ENCODE measurements around the gene TSPAN8.
"Not testable (repeated sequence)": the region's sequence is repeated elsewhere in the genome, so short reads cannot be mapped to it uniquely, and the experiment has no call there.

The TSPAN8 gene

DNA sequence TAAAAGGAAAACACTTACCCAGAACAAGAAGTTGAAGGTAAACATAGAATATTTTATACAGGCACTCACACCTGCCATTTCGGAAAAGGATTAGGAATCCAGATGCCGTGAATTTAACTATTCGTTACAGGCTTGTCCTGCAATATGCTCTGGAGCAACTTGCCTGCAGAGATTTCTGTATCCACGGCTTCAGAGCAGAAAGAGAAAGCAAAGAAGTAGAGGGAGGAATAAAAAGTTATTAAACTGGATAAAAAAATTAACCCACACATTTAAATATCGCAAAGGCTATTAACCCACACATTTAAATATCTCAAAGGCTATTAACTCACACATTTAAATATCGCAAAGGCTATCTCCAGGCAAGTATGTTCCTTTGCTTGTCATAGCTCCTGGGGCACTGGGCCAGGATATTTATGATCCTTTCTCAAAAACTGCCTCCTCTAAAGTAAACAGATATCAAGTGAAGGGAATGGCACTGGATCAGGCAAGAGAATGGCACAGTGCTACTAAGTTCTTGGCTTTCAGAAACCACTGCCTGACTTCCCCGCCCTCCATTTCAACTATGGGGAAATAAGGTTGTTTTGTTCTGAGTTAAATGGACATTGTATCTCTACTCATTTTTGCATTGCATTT lies at the start of gene TSPAN8:
Gene TSPAN8 (minus strand): TSS at position 399 of the 633 bp plus-strand sequence. CDS start 321 bp downstream, at position 78.
- DNase-seq, result no peak

DNA sequence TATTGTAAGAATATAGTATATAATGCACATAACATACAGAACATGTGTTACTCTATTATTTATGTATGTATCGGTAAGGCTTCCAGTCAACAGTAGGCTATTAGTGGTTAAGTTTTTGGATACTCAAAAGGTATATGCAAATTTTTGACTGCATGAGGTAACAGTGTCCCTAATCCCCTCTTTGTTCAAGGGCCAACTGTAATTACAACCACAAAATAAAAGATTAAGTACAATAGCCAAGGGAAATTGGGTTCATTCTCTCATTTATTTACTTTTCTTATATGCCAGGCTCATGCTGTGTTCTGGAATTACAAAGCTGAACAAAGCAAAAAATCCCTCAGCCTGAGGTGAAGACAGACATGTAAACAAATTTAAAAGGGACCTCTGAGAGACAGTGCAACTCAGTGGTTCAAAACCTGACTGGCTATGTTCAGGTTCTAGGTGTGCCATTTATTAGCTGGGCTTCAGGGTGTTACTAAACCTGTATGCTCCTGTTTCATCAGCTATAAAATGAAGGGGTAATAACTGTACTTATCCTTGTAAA lies 43.4 kb upstream of the TSPAN8 start:
- DNase-seq, result no peak

DNA sequence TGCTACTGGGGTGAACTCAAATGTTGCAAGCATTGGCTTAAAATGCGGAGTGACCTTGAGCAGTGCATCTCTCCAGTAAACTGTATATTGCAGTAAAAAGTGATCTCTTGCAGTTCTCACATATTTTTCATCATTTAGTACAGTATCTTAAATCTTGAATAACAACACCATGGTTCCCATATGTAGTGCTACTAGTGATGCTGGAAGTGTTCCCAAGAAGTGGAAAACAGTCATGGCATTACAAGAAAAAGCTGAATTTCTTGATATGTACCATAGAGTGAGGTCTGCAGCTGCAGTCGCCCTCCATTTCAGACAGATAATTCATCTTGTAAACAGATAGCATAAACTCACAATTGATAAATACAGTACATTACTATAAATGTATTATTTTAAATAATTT lies 42.9 kb upstream of the TSPAN8 start:
- no peak for DNase-seq

DNA sequence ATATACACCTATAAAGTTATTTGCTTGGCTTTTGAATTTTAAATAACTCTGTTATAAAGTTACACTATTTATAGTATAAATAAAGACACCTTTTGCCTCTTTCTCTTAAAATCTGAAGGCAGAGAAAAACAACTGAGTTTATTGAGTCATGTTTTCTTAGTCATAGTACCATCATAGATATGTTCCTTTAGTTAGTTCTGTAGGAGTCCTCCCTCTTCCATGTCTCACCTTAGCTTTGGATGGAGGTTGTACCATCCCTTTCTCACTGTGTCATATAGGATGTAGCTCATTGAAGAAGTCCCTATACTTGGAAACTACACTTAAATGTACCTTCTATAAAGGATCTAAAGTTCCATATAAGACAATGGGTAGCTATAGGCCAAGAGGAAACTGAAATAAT lies 39.7 kb upstream of the TSPAN8 start:
- no peak for DNase-seq

DNA sequence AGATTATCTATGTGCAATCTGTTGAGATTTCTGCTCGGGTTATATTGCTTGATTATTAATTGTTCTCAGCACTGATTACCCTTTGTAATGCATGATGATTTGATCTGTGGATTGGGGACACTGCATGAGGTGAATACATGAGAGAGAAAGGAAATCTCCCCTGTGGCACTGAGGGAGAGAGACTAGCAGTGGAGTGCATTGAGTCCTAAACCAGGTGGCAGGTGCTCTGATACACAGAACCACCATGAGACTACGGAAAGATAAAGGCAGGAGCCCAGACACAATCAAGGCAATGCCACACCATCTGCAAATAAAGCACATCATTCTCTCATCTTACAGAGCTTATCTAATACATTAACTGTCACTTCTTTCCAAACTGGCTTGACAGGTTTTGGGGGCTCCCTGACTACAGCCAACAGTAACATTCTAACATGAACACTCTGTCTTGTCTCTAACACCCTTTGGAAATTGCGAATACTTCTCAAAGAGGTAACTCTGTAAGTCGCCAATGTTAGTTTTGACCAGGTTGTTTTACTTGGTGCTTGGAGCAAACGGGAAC lies 37.6 kb upstream of the TSPAN8 start:
- no peak for DNase-seq

DNA sequence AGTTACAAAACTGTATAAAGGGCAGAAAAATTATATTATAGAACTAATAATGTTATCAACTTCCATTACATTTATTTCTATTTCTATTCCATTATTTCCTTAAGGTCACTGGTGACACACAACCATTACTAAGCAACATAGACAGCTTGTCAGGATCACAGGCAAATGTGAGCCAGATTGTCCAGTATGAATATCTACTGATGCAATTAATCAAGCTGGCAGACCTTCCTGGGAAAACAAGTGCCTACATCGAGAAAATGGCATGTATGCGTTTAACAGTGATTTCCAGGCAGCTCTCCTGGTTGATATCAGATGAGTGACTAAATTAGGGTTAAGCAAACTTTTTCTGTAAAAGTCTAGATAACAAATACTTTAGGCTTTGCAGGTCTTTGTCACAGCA lies 36.9 kb upstream of the TSPAN8 start:
- DNase-seq, result no peak

DNA sequence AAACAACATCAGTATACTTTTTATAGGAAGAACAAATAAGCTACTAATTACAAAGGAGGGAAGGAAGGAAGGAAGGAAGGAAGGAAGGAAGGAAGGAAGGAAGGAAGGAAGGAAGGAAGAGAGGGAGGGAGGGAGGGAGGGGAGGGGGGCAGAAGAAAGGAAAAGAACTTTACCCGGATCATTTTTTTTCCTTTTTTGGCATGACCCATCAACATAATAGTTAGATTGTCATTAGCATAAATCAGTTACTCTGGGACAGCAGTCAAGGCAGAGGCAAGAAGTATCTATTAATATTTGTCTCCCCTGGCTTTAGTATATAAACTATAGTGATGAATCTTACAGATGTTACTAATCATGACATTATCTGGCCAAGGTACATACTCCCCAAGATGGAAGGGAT lies 35.2 kb upstream of the TSPAN8 start:
- no peak for DNase-seq

DNA sequence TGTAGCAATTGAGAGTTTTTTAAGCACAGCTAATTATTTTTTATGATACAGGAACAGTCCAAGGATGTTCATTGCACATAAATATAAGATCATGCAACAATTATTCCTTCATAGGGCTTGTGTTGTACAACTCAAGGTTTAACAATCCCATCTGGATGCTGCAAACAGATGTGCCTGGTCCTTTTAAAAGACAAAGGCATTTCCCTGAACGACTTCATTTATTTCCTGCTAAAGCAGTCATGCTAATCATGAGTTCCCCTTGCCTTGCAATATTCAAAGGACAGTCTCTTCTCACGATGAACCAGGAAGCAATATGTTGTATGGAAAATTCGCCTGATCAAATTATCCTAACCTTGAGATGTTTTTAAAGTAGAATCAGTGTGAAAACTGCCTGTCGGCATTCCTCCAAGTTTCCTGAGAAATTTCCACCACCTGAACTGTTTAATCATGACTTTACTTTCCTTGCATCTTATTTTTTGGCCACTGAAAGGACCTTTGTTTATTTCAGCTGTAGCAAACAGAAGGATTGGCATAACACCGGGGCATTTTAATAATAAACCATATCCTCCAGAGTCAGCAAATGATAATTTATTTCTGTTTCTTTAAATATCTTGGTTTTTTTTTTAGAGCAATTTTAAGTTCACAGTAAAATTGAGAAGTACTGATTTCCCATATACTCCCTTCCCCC lies 33.9 kb upstream of the TSPAN8 start:
- DNase-seq, result no peak

DNA sequence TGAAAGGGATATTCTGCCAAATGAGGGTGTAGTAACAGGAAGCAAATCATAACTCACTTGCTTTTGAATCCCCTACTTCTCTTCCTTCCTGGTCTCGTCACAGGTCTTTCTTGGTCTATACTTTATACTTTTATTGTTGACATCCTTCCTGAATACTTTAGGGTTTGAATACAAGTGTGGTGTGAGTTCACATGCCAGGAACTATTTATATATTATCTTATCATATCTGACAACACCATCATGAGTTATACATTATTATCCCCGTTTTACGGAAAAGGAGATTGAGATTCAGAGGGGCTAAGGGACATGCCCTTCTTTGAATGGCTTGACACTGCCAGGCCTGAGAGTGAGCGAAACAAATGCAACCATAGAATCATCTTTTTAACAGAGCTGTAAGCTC lies 33.0 kb upstream of the TSPAN8 start:
- DNase-seq, result no peak

DNA sequence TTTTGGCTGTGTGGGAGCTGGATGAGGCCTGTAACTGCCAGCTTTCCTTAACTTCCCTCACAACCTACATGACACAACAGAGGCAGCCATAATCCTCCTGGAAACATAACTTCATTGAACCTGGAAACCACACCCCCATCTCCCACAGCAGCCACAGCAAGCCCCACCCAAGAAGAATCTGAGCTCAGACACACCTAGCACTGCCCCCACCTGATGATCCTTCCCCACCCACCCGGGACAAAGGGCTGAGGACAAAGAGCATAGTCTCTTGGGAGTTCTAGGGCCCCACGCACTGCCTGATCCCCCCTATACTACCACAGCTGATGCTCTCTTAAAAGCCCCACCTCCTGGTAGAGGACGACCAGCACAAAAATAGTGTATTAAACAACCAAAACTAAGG lies 29.6 kb upstream of the TSPAN8 start:
- no peak for DNase-seq

DNA sequence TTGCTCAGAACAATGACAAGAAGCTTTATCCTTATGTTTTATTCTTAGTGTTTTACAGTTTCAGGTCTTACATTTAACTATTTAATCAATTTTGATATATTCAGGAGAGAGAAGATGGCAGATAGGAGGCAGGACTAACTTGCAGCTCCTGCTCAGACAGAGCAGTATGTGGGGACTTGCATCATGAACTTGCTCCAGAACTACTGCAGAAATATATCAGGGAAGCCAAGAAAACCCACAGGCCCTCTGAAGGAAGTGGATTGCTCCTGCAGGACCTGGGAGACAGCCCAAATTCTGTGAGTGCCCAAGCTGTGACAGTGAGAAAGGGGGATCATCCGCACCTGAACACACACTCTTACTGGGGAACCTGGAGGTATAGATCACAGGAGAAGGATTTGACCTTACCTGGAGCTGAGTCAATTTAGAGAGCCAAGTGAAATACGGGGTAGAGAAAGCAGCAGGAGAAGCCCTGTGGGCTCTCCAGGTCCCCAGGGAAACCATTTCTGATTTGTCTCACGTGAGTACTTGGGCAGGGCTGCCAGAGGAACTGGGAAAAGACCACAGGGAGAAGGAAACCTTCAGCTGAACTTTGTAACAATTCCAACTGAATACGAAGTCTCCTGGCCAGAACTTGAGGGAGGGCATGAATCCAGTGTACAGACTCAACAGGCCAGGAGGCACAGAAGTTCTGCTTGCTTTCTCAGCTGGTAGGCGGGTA lies 28.9 kb upstream of the TSPAN8 start:
- DNase-seq, result no peak

DNA sequence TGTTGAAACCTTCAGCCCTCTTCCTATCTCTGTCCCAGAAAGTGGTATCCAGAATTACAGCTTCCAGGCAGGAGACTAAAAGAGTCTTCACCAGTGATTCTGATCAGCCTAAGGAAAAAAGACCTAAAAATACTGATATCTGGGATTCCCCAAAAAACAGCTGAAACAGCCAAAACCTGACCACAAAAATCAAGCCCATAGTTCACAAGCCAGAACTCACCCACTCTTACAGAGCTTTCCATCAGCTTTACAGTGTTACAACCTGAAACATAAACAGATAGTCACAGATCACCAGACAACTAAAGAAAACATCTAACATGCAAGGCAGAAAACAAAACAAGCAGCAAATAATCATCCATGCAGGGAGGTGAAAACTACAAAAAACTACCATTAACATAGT lies 26.0 kb upstream of the TSPAN8 start:
- DNase-seq, result no peak

DNA sequence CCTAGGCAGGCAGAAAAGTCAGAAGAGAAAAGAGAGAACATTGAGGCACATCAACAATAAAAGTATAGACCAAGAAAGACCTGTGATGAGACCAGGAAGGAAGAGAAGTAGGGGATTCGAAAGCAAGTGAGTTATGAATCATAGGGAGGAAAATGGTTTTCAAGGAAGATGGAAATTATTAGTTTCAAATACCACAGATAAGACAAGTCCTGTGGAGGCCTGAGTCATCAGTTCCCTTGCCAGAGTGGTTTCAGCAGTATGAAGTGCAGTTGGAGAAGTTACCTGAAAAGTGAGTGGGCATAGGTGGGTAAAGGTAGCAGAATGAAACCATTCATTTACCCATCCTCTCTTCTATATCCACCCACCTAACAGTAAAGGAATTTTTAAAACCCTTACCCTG lies 25.2 kb upstream of the TSPAN8 start:
- no peak for DNase-seq

DNA sequence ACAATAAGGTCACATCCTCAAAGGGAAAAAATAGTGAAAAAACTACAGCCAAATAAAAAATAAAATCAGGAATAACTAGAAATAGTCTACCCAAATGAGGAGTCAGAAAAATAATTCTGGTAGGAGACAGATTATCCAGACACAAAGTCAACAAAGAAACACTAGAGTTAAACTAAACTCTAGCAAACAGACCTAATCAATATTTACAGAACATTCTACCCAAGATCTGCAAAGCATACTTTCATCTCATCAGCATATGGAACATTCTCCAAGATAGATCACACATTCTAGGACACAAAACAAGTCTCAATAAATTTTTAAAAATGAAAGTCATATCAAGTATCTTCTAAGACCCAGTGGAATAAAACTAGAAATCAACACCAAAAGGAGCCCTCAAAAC lies 20.4 kb upstream of the TSPAN8 start:
- no peak for DNase-seq

DNA sequence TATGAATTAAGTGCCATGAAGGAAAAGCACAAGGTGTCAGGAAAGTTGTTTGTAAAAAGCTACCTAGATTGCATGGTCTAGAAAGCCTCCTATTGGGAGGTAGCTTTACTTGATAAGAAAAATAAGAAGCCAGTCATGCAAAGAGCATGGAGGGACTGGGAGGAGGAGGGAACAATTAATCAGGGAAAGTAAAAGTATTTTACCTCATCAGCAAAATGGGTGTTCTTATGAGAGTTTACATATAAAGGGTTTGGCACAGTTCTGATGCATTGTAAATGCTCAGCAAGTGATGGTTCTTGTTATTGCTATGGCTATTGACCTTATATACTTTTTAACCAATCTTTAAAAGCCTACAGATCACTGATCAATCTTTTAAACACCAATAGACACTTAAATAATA lies 17.0 kb upstream of the TSPAN8 start:
- DNase-seq, result no peak

DNA sequence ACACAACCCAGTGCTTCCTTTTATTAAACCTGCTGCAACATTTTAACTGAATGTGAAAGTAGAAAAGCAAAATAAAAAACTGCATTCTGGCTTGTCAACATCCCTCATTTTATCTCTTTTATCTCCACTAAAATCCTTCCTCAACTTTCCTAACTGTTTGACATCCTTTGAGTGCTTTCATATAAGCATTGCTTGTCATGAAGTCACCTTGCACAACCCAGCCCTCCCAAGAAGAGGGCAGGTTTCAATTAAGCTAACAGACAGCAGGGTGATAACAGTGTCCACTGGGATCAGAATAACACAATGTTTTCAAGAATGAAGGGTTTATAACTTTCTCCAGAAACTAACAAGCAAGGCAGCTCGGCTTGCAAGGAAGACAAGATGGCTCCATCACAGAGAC lies 16.3 kb upstream of the TSPAN8 start:
- no peak for DNase-seq

DNA sequence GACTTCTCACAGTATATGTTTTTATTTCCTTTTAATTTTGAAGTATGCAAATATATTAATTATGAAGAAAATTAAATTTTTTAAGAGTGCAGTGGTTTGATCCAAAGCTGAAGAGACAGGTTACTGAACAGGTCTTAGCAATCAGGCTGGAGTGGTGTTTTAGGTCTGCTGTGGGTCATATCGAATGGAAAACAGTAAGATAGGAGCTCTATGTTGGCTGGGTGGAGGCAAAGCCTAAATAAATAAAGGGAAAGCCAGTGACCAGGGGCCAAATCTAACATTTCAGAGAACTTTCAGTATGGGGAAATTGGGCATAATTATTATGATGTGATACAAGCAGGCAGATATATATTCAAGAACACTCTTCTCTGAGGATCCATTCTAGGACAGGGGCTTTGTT lies 12.7 kb upstream of the TSPAN8 start:
- no peak for DNase-seq

DNA sequence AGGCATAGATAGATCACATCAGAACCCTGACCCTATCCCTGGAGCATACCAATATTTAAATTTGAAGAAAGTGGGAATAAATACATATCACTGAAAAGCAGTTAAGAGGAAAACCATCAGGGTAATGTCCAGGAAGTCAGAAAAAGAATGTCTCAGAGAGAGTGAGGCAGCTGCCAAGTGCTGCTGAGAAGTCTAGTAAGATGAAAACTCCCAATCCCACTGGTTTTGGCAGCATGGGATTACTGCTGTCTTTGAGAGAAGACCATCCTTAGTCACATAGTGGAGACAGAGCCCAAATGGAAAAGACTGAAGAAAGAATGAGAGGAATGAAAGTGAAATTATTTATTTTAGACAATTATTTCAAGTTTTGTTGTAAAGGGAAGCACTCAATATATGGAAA lies 11.5 kb upstream of the TSPAN8 start:
- DNase-seq, result no peak

DNA sequence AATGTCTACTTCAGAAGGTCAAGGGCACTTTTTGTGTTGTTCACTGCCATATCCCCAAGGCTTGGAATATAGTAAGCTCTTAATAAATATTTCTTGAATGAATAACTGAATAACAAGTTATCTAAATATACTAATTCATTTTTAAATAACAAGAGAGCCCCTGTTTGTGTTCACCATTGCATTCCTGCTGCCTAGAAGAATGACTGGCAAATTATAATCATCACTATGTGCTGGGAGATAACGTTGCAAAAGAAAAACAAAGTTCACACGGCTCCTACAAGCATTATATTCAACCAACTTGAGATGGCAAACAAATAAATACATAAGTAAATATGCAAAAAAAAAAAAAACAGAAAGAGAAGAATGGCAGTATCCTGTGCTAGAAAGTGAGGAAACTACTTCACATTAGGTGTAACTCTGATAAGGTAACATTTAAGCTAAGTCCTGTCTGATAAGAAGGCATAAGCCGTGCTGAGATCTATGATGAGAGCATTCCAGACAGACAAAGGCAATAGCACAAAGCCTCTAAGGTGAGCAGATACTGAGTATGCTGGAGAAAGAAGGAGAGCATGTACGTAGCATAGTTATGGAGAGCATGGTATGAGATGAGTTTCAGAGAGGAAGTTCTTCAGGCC lies 9.2 kb upstream of the TSPAN8 start:
- no peak for DNase-seq

DNA sequence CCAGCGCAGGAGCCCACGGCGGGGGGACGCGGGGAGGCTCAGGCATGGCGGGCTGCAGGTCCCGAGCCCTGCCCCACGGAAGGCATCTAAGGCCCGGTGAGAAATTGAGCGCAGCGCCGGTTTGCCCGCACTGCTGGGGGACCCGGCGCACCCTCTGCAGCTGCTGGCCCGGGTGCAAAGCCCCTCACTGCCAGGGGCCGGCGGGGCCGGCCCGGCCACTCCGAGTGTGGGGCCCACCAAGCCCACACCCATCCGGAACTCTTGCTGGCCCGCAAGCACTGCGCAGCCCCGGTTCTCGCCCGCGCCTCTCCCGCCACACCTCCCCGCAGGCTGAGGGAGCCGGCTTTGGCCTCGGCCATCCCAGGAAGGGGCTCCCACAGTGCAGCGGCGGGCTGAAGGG lies 8.5 kb upstream of the TSPAN8 start:
- DNase-seq, result no peak

DNA sequence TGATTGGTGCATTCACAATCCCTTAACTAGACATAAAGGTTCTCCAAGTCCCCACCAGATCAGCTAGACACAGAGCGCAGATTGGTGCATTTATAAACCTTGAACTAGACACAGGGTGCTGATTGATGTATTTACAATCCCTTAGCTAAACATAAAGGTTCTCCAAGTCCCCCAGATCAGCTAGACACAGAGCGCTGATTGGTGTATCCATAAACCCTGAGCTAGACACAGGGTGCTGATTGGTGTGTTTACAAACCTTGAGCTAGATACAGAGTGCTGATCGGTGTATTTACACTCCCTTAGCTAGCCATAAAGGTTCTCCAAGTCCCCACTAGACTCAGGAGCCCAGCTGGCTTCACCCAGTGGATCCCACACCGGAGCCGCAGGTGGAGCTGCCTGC lies 8.0 kb upstream of the TSPAN8 start:
- not testable (repeated sequence) for DNase-seq
